WTC11 (cell line): ENCODE measurements around the gene ASB11.

Experiments used
- ELF4 ChIP-seq: sonication (generic); formaldehyde crosslinking; IDR thresholded peaks from 2 replicates; pipeline ENCODE4 v1.8.1; 2022; ENCODE audit warnings: low read depth, mild to moderate bottlenecking, moderate library complexity, missing genetic modification reagents
- FOXJ3 ChIP-seq: sonication (generic); formaldehyde crosslinking; IDR thresholded peaks from 2 replicates; pipeline ENCODE4 v1.9.0; 2021; ENCODE audit warnings: missing genetic modification reagents, mild to moderate bottlenecking, borderline replicate concordance
- HMGXB4 ChIP-seq: sonication (generic); formaldehyde crosslinking; IDR thresholded peaks from 2 replicates; pipeline ENCODE4 v1.8.1; 2023; ENCODE audit warnings: mild to moderate bottlenecking, moderate library complexity, missing genetic modification reagents
- PRDM15 ChIP-seq: sonication (generic); formaldehyde crosslinking; IDR thresholded peaks from 2 replicates; pipeline ENCODE4 v1.8.0; 2022; ENCODE audit warnings: missing genetic modification reagents
- TF ChIP-seq, protein P1 (sequence below): fragments of 200-600 bp; IDR thresholded peaks from 2 replicates; pipeline ENCODE4 v1.8.0; 2022; ENCODE audit warnings: antibody characterized with exemption
- TF ChIP-seq, protein P2 (sequence below): sonication (generic); formaldehyde crosslinking; IDR thresholded peaks from 2 replicates; pipeline ENCODE4 v1.8.1; 2023; ENCODE audit warnings: mild to moderate bottlenecking, missing genetic modification reagents, moderate library complexity
- TF ChIP-seq, protein P3 (sequence below): sonication (generic); formaldehyde crosslinking; IDR thresholded peaks from 2 replicates; pipeline ENCODE4 v1.8.1; 2022; ENCODE audit warnings: low read depth, mild to moderate bottlenecking, moderate library complexity, missing genetic modification reagents, borderline replicate concordance

GRCh38 chrX:15358533-15358932 lies 43.1 kb upstream of the ASB11 start:
- TF ChIP-seq, protein P1, sequence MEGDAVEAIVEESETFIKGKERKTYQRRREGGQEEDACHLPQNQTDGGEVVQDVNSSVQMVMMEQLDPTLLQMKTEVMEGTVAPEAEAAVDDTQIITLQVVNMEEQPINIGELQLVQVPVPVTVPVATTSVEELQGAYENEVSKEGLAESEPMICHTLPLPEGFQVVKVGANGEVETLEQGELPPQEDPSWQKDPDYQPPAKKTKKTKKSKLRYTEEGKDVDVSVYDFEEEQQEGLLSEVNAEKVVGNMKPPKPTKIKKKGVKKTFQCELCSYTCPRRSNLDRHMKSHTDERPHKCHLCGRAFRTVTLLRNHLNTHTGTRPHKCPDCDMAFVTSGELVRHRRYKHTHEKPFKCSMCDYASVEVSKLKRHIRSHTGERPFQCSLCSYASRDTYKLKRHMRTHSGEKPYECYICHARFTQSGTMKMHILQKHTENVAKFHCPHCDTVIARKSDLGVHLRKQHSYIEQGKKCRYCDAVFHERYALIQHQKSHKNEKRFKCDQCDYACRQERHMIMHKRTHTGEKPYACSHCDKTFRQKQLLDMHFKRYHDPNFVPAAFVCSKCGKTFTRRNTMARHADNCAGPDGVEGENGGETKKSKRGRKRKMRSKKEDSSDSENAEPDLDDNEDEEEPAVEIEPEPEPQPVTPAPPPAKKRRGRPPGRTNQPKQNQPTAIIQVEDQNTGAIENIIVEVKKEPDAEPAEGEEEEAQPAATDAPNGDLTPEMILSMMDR: no peak
- TF ChIP-seq, protein P2, sequence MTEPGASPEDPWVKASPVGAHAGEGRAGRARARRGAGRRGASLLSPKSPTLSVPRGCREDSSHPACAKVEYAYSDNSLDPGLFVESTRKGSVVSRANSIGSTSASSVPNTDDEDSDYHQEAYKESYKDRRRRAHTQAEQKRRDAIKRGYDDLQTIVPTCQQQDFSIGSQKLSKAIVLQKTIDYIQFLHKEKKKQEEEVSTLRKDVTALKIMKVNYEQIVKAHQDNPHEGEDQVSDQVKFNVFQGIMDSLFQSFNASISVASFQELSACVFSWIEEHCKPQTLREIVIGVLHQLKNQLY (CRISPR knock-in tag): no peak
- no peak for TF ChIP-seq PRDM15 (CRISPR knock-in tag)
- no peak for TF ChIP-seq FOXJ3 (CRISPR knock-in tag)
- TF ChIP-seq HMGXB4 (CRISPR knock-in tag): no peak
- TF ChIP-seq, protein P3, sequence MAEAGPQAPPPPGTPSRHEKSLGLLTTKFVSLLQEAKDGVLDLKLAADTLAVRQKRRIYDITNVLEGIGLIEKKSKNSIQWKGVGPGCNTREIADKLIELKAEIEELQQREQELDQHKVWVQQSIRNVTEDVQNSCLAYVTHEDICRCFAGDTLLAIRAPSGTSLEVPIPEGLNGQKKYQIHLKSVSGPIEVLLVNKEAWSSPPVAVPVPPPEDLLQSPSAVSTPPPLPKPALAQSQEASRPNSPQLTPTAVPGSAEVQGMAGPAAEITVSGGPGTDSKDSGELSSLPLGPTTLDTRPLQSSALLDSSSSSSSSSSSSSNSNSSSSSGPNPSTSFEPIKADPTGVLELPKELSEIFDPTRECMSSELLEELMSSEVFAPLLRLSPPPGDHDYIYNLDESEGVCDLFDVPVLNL (CRISPR knock-in tag): no peak
- no peak for TF ChIP-seq ELF4
